Lung (tissue), 12 donors: ENCODE measurements around the gene PAM. TPM values are rescaled to one million over a fixed set of nuclear protein-coding genes. Genes with fewer than 3 reads are reported as not detected.

ENCODE experiments used
- ATAC-seq: fragments of 200-7000 bp; cut with Tn5 transposase; one replicate; pipeline ENCODE4 v1.9.1; 2020; ENCODE audit warnings: moderate number of reproducible peaks; ENCODE audit not compliant: insufficient read depth, low FRiP score
- DNase-seq, 3 donors: peaks; one replicate each; pipeline ENCODE4 v3.0.0-alpha.2; 2013 to 2017
- H3K27ac ChIP-seq, 2 donors: one replicate each; pipeline ENCODE4 v1.5.1; 2013; ENCODE audit warnings: mild to moderate bottlenecking in 2 of 2, moderate library complexity in 2 of 2, control low read depth in 1 of 2, inconsistent platforms in 1 of 2, low read depth in 1 of 2, low read length in 1 of 2
- H3K27me3 ChIP-seq, 3 donors: one replicate each; pipeline ENCODE4 v1.5.1; 2013; ENCODE audit warnings: low read length in 2 of 3; ENCODE audit not compliant: control insufficient read depth in 3 of 3, insufficient read depth in 3 of 3
- H3K36me3 ChIP-seq, 4 donors: one replicate each; pipeline ENCODE4 v1.5.1; 2013; ENCODE audit warnings: low read length in 4 of 4, mild to moderate bottlenecking in 1 of 4, moderate library complexity in 1 of 4; ENCODE audit not compliant: control insufficient read depth in 4 of 4, insufficient read depth in 4 of 4
- H3K4me1 ChIP-seq, 5 donors: one replicate each; pipeline ENCODE4 v1.5.1; 2013; ENCODE audit warnings: low read length in 5 of 5, mild to moderate bottlenecking in 2 of 5, moderate library complexity in 1 of 5; ENCODE audit not compliant: control insufficient read depth in 5 of 5, insufficient read depth in 5 of 5
- H3K4me3 ChIP-seq: one replicate; pipeline ENCODE4 v1.5.1; 2013; ENCODE audit warnings: mild to moderate bottlenecking, control low read depth, moderate library complexity
- H3K9ac ChIP-seq, 2 donors: one replicate each; pipeline ENCODE4 v1.5.1; 2013; ENCODE audit warnings: low read length in 2 of 2, control low read depth in 1 of 2; ENCODE audit not compliant: insufficient read depth in 1 of 2
- H3K9me3 ChIP-seq, 4 donors: one replicate each; pipeline ENCODE4 v1.5.1; 2013; ENCODE audit warnings: low read length in 3 of 4, mild to moderate bottlenecking in 1 of 4, moderate library complexity in 1 of 4; ENCODE audit not compliant: control insufficient read depth in 4 of 4, insufficient read depth in 3 of 4
- WGBS, 2 donors: extraction: QIAGEN DNeasy Blood & Tissue Kit; methylation state at CpG; one replicate each; pipeline ENCODE4 v1.1.7; 2013; 5-methylcytosine and 5-hydroxymethylcytosine counted together
- polyA plus RNA-seq, 2 donors: library from polyadenylated mRNA; stranded (reverse); fragments of 200-250 nt; gene quantifications; one replicate each; pipeline ENCODE4 v1.2.1, GENCODE V29; 2013
- total RNA-seq, 2 donors: library from RNA; depleted of rRNA in 1 of 2; stranded (reverse); fragments of >200 nt in 1 of 2; gene quantifications; one replicate each; pipeline ENCODE4 v1.2.1, GENCODE V29; 2014 to 2021
- TF ChIP-seq, protein P1 (sequence below): IDR thresholded peaks from 2 replicates; pipeline ENCODE4 v1.5.1; 2012; ENCODE audit warnings: mild to moderate bottlenecking; ENCODE audit errors: control extremely low read depth, extremely low read depth
- donor health status: control.
- donor health status: control.
- donor health status: Bipolar disorder and iron deficiency.
- donor health status: healthy.
- donor health status: DM: yes; HTN: yes; CAD: no.

PAM gene
- total and polyA plus RNA-seq, 4 donors, result 117 to 248 (median 151) TPM

DNA sequence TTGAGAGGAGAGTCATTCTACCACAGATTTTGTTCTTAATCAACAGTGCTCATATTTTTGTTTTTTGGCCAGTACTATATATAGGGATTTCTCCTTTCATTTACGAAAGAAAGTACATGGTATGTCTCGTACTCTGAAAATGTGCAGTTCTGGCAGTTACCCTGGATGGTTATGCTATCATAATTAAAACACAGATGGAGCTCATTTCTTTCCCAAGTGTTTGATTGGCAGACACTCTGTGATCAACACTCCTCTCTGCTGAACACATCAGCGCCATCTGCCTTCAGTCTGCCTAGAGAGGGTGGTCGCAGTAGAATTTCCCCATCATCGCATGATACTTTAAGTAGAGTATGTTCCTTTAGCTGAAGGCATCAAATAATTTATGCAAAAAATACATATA lies 64.5 kb downstream of the PAM start:
- no peaks in the 10 kb centered on the region for H3K27me3 ChIP-seq
- DNase-seq (no peak), ATAC-seq (no peak)
- peaks cover 0 to 12% (median 9%) of the 10 kb centered on the region in 5 donors for H3K4me1 ChIP-seq
- H3K36me3 ChIP-seq, result no peaks in the 10 kb centered on the region
- H3K27ac ChIP-seq, result no peak overlapping the region
- H3K9me3 ChIP-seq, result no peaks in the 10 kb centered on the region
- TF ChIP-seq, protein P1, sequence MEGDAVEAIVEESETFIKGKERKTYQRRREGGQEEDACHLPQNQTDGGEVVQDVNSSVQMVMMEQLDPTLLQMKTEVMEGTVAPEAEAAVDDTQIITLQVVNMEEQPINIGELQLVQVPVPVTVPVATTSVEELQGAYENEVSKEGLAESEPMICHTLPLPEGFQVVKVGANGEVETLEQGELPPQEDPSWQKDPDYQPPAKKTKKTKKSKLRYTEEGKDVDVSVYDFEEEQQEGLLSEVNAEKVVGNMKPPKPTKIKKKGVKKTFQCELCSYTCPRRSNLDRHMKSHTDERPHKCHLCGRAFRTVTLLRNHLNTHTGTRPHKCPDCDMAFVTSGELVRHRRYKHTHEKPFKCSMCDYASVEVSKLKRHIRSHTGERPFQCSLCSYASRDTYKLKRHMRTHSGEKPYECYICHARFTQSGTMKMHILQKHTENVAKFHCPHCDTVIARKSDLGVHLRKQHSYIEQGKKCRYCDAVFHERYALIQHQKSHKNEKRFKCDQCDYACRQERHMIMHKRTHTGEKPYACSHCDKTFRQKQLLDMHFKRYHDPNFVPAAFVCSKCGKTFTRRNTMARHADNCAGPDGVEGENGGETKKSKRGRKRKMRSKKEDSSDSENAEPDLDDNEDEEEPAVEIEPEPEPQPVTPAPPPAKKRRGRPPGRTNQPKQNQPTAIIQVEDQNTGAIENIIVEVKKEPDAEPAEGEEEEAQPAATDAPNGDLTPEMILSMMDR, result no peak
- 84 to 87% methylated on average over 5 of the region's 5 CpGs for WGBS, 2 donors
- H3K4me3 ChIP-seq, result no peak overlapping the region
- H3K9ac ChIP-seq, result no peak overlapping the region

DNA sequence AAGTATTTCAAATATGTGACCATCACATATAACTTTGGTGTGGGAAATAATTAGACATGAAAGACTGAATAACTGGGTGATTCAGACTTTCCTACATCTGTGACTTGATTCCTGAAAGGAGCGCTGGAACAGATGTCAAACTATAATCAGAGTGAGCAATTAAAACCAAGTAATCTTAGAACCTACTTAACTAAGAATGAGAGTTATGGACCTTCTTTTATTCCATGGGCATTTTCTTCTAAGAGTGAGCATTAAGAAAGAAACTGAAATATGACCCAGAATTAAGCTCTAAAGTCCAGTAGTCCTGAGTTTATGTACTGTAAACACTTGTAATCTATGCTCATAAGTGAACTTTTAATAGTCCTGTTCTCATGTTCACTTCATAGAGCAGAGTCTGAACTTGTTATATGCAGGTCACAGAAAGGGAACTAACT lies 68.4 kb downstream of the PAM start:
- TF ChIP-seq, protein P1, result no peak
- H3K4me1 ChIP-seq, result peaks cover 0 to 6% (median 0%) of the 10 kb centered on the region in 5 donors
- H3K9ac ChIP-seq, result no peak overlapping the region
- H3K27ac ChIP-seq, result peak overlapping the region in 1 of 2 donors; percentile 41
- 77 to 90% methylated on average over 1 of the region's 1 CpG for WGBS, 2 donors
- no peak overlapping the region for H3K4me3 ChIP-seq
- DNase-seq (peak in 1 of 3 donors; percentile 10), ATAC-seq (no peak)
- no peaks in the 10 kb centered on the region for H3K27me3 ChIP-seq
- no peaks in the 10 kb centered on the region for H3K36me3 ChIP-seq
- H3K9me3 ChIP-seq, result no peaks in the 10 kb centered on the region

DNA sequence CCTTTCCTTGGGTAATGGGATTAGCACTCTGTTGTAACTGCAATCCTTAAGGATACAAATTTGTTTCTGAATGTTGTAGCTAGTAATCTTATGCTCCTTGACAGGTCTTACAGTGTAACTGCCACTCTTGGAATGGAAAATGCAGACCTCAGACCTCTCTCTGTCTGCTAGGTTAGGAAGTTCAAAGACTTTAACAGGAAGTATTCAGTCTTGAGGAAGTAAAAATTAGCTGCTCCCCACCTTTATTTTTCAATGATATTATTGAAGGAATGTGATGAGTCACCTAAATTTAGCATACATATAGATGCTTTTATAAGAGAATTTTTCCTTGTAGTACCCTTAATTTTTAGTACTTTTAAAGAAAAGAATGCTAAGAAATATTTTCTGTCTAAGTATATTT lies 71.5 kb downstream of the PAM start:
- no peak overlapping the region for H3K27ac ChIP-seq
- DNase-seq, result no peak

More for the DNA sequence above, 71.5 kb downstream of the PAM start:
- ATAC-seq, result no peak
- Histone ChIP-seq H3K4me1 (peaks cover 0 to 4% (median 0%) of the 10 kb centered on the region in 5 donors), H3K36me3 (no peaks in the 10 kb centered on the region), H3K9ac (no peak overlapping the region), H3K9me3 (no peaks in the 10 kb centered on the region), H3K4me3 (no peak overlapping the region), H3K27me3 (no peaks in the 10 kb centered on the region)
- TF ChIP-seq, protein P1, result no peak
